Measurements from ENCODE around the gene CDH16.

Gene CDH16

GRCh38 chr16:66927918-66928649 is 9.4 kb upstream of the CDH16 start:
- no peak for DNase-seq

DNA sequence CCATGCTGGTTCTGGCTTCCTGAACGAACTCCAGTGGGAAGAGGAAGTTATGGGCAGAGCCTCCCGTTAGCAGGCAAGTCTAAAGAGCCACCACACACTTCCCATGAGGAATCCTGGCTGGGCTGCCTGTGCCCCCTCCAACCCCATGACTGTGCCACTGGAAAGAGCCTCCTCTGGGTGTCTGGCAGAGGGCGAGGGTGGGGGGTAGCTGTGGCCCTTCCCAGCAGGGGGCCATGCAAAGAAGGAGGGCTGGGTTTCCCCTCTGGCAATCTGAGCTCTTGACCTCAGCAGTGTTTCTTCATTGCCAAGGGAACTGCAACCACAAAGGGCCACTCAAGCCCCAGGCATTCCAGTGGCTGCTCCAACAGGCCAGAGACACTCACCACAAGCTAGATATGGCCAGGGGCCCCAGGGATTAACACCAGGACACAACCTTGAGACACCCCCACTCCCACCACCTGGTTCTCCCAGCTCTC is 8.3 kb upstream of the CDH16 start:
- peak; percentile 32 for DNase-seq

DNA sequence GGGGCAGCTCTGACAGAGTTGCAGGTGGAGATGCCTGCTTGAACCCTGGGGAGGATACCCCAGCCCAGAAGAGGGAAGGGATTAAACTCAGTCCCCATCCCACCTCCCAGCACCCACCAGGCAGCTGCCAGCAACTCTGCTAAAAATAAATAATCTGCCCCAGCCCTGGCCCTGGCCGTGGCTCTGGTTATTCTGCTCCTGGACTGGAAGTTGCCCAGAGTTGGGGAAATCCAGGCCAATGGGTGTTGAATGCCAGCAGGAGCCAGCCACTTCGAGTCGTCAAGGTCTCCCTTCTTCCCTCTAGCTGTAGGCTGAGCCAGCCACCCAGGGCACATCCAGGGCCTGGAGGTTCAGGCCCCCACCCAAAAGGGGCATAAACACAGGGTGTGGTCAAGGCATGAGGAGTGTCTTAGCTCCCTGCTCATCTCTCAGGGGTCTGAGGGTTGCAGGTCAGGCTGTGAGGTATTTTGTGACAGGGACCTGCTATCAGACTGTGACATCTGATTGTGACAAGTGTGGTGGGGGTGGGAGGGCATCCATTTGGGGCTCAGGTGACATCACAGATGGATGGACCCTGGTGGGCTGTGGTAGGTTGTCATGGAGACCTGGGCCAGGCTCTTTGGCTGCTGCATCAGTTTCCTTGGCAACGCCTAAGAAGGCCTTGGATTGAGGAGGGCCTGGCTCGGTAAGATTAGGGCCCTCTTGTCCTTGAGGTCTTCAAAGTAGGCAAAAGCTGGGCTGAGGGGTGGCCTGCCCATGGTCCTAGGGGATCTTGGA is 7.7 kb upstream of the CDH16 start:
- no peak for DNase-seq

- DNase-seq: no peak
Observed at GRCh38 chr16:66925322-66925840, 6.7 kb upstream of the CDH16 start, which contains the start of gene RRAD. Gene RRAD (minus strand): TSS chr16:66925535. CDS start chr16:66925179, 356 bp downstream.

GRCh38 chr16:66924527-66925321 is 6.0 kb upstream of the CDH16 start:
- DNase-seq: no peak

- DNase-seq: no peak
Observed at GRCh38 chr16:66923866-66924265, 5.2 kb upstream of the CDH16 start.

GRCh38 chr16:66923247-66923731 is 4.6 kb upstream of the CDH16 start:
- DNase-seq: peak; percentile 63

DNA sequence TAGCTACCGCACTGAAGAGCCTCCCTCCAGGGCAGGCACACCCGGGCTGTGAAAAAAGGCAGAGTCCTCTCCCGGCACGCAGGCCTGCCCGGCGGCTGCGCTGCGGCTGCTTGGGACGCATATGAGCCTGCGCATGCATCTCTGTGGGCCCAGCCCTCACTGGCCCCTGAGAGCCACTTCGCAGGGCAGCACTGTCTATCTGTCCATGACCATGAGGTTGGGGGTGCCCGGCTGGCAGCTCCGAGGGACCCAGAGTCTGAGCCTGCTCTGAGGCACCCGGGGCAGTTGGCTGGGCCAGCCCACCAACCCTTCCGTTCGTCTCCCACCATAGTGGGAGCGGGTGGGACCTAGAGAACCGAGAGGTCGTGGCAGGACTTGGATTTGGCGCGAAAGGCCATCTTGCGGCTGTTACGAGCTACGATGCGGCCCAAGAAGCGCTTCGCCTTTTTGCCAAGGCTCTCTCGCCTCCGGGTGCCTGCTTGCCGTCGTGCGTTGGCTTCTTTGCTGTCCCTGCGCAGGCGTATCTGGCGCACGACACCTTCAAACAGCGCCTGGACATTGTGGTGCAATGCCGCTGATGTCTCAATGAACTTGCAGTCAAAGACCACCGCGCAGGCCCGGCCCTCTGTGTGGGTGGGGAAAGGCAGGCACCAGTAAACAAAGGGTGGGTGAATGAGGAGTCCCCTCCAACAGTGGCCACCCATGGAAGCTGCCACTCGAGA is 3.2 kb upstream of the CDH16 start:
- DNase-seq: no peak

DNA sequence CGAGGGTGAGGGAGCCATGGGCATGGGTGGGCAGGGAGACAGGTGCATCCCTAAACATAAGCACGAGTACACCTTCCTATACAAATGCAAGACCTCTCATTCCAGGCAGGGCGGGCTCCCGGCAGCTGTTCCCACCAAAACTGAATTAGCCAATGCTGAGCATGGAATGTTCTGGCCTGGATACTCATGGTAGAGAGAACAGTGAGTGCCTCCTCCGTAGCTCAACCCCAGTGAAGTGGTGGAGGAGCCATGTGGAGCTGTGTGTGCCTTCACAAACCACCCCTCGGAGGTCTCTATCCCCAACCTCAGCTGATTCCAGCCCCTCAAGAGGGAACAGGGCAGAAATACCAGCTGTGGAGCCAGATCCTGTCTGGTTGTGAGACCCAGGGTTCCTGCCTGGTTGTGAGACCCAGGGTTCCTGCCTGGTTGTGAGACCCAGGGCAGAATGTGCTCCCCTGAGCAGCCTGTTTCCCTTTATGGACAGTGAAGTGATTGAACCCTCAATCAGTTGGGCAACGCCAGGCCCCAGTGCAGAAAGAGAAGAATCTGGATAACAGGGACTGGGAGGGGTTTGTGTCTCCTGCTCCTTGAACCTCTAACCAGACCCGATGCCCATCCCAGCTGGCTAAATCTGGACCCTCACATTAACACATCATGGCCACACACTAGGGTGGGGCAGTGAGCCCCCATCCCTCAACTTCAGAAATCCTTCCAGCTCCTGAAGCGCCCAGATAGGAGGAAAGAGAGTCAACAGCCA is 2.4 kb upstream of the CDH16 start:
- DNase-seq: no peak

DNA sequence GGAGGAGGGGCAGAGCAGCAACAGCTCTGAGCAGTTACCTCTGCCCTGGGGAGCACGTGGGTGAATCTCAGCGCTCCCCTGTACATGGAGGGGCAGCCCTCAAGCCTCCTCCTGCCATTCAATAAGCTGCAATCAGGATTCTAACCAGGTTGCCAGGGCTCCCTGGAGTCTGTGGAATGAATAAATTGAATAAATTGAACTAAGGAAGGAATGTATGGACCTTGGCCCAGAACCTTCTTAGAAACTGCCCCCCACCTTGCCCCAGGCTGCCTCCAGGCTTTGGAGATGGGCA is 1.6 kb upstream of the CDH16 start:
- DNase-seq: no peak

GRCh38 chr16:66919569-66920298 is 1.0 kb upstream of the CDH16 start:
- DNase-seq: no peak

GRCh38 chr16:66918355-66918754 is 330 bp downstream of the CDH16 start:
- DNase-seq: no peak

DNA sequence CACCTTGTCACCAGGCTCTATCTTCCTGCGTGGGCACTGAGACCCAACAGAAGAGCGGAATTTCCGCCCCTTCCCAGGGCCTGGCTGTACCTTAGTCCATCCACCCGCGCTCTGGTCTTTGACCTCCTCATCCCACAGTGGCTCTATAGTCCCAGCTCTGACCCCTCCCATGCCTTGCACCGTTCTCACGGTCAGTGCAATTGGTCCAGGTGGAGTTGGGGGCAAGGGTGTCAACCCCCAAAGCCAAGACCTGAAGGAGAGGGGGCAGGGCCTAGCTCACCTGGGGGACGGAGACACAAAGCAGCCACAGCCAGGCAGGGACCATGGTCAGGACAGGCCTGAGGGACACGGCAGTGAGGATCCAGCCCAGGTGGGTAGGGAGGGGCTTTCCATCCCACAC is 944 bp downstream of the CDH16 start:
- no peak for DNase-seq

DNA sequence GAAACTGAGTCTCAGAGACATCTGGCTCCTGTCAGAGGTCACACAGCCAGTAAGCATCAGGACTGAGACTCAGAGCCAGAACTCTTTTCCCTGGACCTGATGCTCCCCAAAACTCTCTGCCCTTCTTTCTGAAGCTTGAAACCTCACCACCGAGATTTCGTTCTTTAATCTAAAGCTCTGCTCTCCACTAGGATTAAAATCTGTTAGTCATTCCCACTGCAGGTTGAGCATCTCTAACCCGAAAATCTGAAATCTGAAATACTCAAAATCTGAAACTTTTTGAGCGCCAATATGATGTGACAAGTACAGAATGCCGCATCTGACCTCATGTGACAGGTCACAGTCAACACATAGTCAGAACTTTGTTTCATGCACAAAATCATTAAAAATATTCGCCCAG is 2.2 kb downstream of the CDH16 start:
- no peak for DNase-seq

DNA sequence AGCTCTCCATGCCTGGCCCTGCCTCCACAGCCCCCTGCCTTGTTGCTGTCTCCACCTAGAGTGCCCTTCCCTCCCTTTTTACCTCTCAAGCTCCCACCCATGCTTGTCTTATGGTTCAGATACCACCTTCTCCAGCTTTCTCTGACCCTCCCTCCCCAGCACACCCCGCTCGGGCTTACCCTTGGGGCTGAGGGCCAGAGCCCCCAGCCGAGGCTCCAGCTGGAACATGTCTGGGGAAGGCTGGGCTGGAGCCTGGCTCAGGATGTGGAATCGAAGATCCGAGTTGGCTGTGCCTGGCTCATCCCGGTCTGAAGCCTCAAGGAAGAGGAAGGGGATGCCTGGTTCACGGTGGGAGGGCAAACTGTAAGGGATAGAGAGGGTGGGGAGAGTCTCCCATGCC is 3.6 kb downstream of the CDH16 start:
- no peak for DNase-seq

GRCh38 chr16:66914541-66914940 is 4.1 kb downstream of the CDH16 start:
- no peak for DNase-seq

GRCh38 chr16:66913711-66914110 is 5.0 kb downstream of the CDH16 start:
- no peak for DNase-seq

GRCh38 chr16:66913081-66913480 is 5.6 kb downstream of the CDH16 start:
- no peak for DNase-seq

DNA sequence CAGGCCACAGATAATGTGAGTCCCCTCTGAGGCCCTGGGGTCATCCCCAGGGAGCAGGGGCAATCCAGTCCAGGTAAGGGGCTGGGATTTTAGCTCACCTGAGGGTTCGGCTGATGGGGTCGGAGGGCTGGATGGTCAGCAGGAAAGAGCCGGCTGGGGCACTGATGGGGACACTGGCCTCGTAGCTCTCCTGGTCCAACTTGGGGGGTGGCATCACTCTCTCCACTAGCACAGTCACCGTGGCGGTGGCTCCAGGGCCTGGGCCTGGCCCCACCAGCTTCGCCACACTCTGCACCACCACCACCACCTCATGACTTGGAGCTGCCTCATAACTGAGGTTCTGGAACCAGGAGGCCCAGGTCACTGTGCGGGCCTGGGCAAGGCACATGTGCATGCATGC is 6.9 kb downstream of the CDH16 start:
- no peak for DNase-seq

DNA sequence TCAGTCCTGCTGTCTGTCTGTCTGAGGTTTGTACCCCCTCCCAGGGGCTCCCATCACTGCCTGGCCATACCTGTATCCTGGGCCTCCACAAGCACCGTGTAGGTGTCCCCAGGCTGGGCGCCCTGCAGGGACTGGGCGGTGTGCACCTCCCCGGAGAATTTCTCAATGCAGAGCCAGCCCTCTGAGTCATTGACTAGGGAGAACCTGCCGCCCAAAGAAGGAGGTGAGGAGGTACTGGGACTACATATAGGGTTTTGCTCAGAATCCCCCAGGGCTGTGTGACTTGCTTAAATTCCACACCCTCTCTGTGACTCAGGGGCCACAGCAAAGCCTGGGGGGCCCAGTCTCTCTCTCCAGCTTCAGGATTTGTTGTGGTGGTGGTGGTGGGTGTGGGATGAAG is 7.6 kb downstream of the CDH16 start:
- DNase-seq: no peak

Measured in NCI-H2107 (cell line).